Measurements from ENCODE around the gene MPHOSPH9.

- TF ChIP-seq TAF1 (IDR thresholded peaks at IDR 0.05; ENCODE audit: borderline replicate concordance, insufficient read depth, low read length) (no peak), POLR2AphosphoS5 (IDR thresholded peaks at IDR 0.05; ENCODE audit: low read depth, low read length) (no peak), REST (IDR thresholded peaks at IDR 0.05; ENCODE audit: insufficient read depth in 1 of 2, low read depth in 2 of 2, low read length in 2 of 2) (no peak), SIN3A (IDR thresholded peaks at IDR 0.05; ENCODE audit: borderline replicate concordance, insufficient read depth, low read length) (no peak), FOXP2 (optimal IDR thresholded peaks at IDR 0.05; ENCODE audit: borderline replicate concordance, extremely low read depth, extremely low read length, insufficient read depth) (no peak)
Observed at GRCh38 chr12:123149088-123149487, 83.9 kb downstream of the MPHOSPH9 start.

Measured in PFSK-1 (cell line).